ENCODE measurements around the gene WDR31. TPM values are rescaled to one million over a fixed set of nuclear protein-coding genes. Genes with fewer than 3 reads are reported as not detected.

The WDR31 gene
- total RNA-seq, 2 donors from 2014 or later = 1.0 to 2.3 TPM

DNA sequence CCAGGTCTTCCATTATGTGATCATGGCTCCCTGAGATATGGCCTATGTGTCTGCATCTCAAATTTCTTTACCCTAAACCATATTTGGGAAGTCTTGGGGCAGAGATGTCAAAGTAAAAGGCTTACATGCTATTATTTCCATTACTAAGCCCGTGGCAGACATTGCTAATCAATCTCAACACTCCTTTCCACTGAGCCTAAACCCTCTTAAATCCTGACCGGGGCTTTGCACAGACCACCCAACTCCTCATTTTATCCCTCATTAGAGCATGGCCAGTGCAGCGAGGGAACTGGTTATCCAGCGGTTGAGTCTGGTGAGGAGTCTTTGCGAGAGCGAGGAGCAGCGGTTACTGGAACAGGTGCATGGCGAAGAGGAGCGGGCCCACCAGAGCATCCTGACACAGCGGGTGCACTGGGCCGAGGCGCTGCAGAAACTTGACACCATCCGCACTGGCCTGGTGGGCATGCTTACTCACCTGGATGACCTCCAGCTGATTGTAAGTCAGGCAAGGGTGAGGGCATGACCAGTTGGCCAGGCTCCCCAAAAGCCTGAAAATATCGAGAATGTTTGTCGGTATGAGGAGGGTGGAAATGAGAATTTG, 20.3 kb upstream of the WDR31 start:
- TF ChIP-seq, protein P1, sequence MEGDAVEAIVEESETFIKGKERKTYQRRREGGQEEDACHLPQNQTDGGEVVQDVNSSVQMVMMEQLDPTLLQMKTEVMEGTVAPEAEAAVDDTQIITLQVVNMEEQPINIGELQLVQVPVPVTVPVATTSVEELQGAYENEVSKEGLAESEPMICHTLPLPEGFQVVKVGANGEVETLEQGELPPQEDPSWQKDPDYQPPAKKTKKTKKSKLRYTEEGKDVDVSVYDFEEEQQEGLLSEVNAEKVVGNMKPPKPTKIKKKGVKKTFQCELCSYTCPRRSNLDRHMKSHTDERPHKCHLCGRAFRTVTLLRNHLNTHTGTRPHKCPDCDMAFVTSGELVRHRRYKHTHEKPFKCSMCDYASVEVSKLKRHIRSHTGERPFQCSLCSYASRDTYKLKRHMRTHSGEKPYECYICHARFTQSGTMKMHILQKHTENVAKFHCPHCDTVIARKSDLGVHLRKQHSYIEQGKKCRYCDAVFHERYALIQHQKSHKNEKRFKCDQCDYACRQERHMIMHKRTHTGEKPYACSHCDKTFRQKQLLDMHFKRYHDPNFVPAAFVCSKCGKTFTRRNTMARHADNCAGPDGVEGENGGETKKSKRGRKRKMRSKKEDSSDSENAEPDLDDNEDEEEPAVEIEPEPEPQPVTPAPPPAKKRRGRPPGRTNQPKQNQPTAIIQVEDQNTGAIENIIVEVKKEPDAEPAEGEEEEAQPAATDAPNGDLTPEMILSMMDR (IDR thresholded peaks at IDR 0.05) = no peak
- no peak for TF ChIP-seq POLR2A (IDR thresholded peaks at IDR 0.05)
- Histone ChIP-seq H3K4me3 (no peak overlapping the region), H3K36me3 (replicated peaks in 1 of 2; ENCODE audit: insufficient read depth in 1 of 2, low read depth in 2 of 2) (no peaks in the 10 kb centered on the region), H3K9me3 (no peaks in the 10 kb centered on the region), H3K4me1 (peaks cover 13% of the 10 kb centered on the region), H3K27me3 (no peaks in the 10 kb centered on the region), H3K27ac (no peak overlapping the region)
- WGBS, 2 donors = 86 to 90% methylated on average over 15 of the region's 15 CpGs
- ATAC-seq (no peak), DNase-seq (no peak)
- intact Hi-C loops (cut with DNase I) = no loop called here

GRCh38 chr9:113359385-113359784, 19.3 kb upstream of the WDR31 start:
- 56 to 75% methylated on average over 1 of the region's 1 CpG for WGBS, 2 donors
- DNase-seq = peak; percentile 74 to 85 (median 83)
- H3K9me3 ChIP-seq = no peaks in the 10 kb centered on the region
- H3K4me1 ChIP-seq = peaks cover 13% of the 10 kb centered on the region
- no peak for TF ChIP-seq POLR2A (IDR thresholded peaks at IDR 0.05)
- TF ChIP-seq, protein P1 (IDR thresholded peaks at IDR 0.05) = no peak
- H3K36me3 ChIP-seq (replicated peaks in 1 of 2; ENCODE audit: insufficient read depth in 1 of 2, low read depth in 2 of 2) = no peaks in the 10 kb centered on the region
- ATAC-seq = peak; percentile 82
- H3K27ac ChIP-seq = peak overlapping the region in 2 of 4 donors; percentile 14 to 17
- H3K4me3 ChIP-seq = no peak overlapping the region
- intact Hi-C loops (cut with DNase I) = no loop called here
- no peaks in the 10 kb centered on the region for H3K27me3 ChIP-seq

- H3K36me3 ChIP-seq (replicated peaks in 1 of 2; ENCODE audit: insufficient read depth in 1 of 2, low read depth in 2 of 2) = no peaks in the 10 kb centered on the region
- peaks cover 13% of the 10 kb centered on the region for H3K4me1 ChIP-seq
- 71 to 76% methylated on average over 7 of the region's 7 CpGs for WGBS, 2 donors
- DNase-seq (no peak), ATAC-seq (no peak)
- no peak for TF ChIP-seq POLR2A (IDR thresholded peaks at IDR 0.05)
- TF ChIP-seq, protein P1 (IDR thresholded peaks at IDR 0.05) = no peak
- intact Hi-C loops (cut with DNase I) = no loop called here
- no peaks in the 10 kb centered on the region for H3K9me3 ChIP-seq
- no peak overlapping the region for H3K27ac ChIP-seq
- H3K27me3 ChIP-seq = no peaks in the 10 kb centered on the region
- H3K4me3 ChIP-seq = no peak overlapping the region
Measured at GRCh38 chr9:113356686-113357292, 16.7 kb upstream of the WDR31 start.

DNA sequence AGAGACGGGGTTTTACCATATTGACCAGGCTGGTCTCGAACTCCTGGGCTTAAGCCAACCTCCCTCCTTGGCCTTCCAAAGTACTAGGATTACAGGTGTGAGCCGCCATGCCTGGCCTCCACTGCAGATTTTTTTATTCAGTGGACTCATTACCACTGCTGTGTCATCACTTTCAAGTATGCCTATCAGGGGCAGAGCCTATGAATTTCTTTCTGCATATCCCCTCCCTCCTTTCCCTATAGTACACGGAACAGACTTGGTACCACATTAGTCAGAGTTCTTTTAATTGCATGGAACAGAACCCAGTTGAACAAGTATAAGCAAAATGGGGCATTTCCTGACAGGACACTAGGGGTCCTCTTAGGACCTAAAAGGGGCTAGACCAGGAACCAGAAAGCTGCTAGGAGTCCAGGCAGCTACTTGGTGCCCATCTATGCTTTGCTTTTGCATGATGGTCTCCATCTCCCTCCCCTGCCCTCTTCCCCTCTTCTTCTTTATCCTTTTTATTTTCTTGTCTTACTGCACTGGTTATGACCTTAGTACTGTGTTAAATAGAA, 15.0 kb upstream of the WDR31 start:
- WGBS, 2 donors = 92 to 100% methylated on average over 2 to 4 of the region's 4 CpGs
- DNase-seq = no peak
- no peak overlapping the region for H3K4me3 ChIP-seq
- peaks cover 27% of the 10 kb centered on the region for H3K4me1 ChIP-seq
- no peak for ATAC-seq
- H3K36me3 ChIP-seq (replicated peaks in 1 of 2; ENCODE audit: insufficient read depth in 1 of 2, low read depth in 2 of 2) = no peaks in the 10 kb centered on the region
- no peak for TF ChIP-seq POLR2A (IDR thresholded peaks at IDR 0.05)
- TF ChIP-seq, protein P1 (IDR thresholded peaks at IDR 0.05) = peak in 2 of 7 experiments; percentile 11 to 28
- intact Hi-C loops (cut with DNase I) = no loop called here
- no peak overlapping the region for H3K27ac ChIP-seq
- H3K27me3 ChIP-seq = no peaks in the 10 kb centered on the region
- H3K9me3 ChIP-seq = no peaks in the 10 kb centered on the region

Data from body of pancreas (tissue), 4 donors.